ENCODE results near the gene SAFB.

GRCh38 chr19:5624018-5624663, 1.3 kb downstream of the SAFB start:
- TF ChIP-seq TAF1 (IDR thresholded peaks at IDR 0.05; ENCODE audit: low read depth) (no peak), CTCF (IDR thresholded peaks at IDR 0.05; ENCODE audit: poor library complexity, severe bottlenecking) (no peak), RAD21 (conservative IDR thresholded peaks at IDR 0.05) (no peak), POLR2AphosphoS5 (IDR thresholded peaks at IDR 0.05) (no peak), REST (IDR thresholded peaks at IDR 0.05; ENCODE audit: borderline replicate concordance) (no peak), EP300 (conservative IDR thresholded peaks at IDR 0.05; ENCODE audit: poor library complexity, severe bottlenecking) (no peak), SMC3 (conservative IDR thresholded peaks at IDR 0.05; ENCODE audit: poor library complexity) (no peak), EZH2 (IDR thresholded peaks at IDR 0.05; ENCODE audit: borderline replicate concordance, insufficient read depth, low read length, poor library complexity, severe bottlenecking) (no peak), MXI1 (conservative IDR thresholded peaks at IDR 0.05; ENCODE audit: poor library complexity, severe bottlenecking) (no peak)
